Measurements from ENCODE around the gene ENPP4.
"Not testable (repeated sequence)": the region's sequence is repeated elsewhere in the genome, so short reads cannot be mapped to it uniquely, and the experiment has no call there.

Gene ENPP4

DNA sequence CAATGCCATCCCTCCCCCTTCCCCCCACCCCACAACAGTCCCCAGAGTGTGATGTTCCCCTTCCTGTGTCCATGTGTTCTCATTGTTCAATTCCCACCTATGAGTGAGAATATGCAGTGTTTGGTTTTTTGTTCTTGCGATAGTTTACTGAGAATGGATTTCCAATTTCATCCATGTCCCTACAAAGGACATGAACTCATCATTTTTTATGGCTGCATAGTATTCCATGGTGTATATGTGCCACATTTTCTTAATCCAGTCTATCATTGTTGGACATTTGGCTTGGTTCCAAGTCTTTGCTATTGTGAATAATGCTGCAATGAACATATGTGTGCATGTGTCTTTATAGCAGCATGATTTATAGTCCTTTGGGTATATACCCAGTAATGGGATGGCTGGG lies 1.5 kb downstream of the ENPP4 start:
- DNase-seq (ENCODE audit: low read depth), result not testable (repeated sequence)

DNA sequence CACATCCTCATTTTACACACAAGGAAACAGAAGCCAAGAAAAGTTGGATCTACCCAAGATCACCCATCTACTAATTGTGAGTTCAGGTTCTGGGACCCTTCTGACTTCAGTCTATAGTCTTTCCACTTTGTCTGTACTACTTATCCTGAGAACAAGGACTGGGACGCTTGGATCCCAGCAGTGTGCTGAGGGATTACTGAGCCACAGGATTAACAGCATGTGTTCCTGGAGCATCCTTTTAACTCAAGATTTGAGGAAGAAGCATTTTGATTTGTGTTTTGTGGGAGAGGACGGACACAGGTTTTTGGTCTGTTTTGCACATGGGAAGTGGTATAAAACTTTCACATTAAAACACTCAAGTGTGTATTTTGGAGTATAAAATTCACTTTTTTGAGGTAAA lies 4.4 kb downstream of the ENPP4 start:
- DNase-seq (ENCODE audit: low read depth), result no peak

DNA sequence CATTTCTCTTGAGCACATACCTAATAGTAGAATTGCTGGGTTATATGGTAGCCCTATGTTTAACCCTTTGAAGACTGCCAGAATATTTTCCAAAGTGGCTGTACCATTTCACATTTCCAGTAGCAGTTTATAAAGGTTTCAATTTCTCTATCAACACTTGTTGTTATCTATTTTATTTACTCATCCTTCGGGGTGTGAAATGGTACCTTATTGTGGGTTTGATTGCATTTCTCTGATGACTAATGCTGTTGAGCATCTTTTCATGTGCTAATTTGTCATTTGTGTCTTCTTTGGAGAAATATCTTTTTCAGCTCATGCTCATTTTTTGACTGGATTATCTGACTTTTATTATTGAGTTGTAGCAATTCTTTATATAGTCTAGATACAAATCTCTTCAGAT lies 5.4 kb downstream of the ENPP4 start:
- no peak for DNase-seq (ENCODE audit: low read depth)

DNA sequence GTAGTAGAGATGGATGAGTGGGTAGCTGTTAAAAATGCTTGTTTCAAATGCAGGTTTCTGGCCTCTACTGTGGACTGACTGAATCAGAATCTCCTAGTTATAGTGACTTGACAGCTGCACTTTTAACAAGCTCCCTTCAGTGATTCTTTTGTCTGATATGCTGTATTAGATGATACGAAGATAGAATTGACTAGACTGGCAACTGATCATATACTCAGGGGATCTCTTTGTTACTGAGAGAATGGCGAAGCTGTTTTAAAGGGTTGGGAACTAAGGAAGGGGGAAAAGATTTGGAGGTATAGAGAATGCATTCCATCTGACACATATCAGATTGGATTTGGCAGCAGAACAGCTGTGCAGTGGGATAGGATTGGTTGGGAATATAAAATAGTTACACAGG lies 7.0 kb downstream of the ENPP4 start:
- DNase-seq (ENCODE audit: low read depth), result no peak

DNA sequence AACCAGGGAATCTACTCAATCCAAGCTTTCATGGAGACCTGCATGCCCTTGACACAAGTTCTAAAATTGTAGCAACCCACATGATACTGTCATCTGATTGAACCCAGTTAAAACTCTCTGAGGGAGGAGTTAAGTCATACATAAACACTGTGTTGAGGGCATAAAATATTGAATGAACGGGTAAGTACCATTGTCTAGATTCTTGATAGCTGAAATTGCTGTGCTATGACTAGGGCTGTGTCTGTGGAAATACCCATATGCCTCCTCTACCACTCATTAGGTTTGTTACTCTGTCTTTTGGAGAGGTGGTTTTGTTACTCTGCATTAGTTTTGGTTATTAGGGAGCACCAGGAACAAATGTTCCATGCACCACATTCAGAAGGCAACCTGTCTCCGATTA lies 7.6 kb downstream of the ENPP4 start:
- DNase-seq (ENCODE audit: low read depth), result no peak

DNA sequence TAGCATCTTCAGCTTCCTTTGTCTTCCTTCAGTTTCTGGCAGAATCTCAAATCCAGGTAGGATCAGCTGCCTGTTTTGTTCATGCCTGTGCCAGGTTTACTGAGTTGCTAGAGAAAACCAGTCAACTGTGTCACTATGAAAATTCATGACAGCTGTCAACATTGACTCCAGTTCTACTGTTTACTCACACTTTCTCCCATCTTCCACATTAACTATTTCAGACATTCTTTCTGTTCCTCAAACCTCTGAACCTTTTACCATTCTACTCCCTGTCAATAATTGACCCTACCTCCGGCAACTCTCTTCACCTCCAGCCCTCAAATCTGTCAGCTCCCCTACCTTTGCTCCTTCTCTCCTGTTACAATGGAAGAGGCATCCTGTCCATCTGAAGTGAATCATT lies 8.5 kb downstream of the ENPP4 start:
- no peak for DNase-seq (ENCODE audit: low read depth)

DNA sequence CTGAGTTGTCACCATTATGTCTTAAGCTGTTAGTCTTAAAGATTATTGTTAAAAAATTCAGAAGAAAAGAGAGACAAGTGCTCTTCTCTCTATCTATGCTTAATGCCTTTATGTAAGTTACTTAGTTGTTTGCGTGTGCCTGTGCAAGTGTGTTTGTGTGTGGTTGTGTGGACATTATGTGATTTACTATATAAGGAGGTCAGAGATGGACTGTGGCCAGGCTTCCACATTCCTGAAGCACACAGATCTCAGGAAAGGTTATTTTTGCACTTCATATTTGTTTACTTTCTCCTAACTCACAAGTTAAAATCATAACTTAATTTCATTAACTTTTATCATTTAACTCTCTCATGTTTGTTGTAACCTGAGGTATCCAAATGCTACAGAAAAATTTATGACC lies 14.5 kb downstream of the ENPP4 start:
- DNase-seq (ENCODE audit: low read depth), result no peak

DNA sequence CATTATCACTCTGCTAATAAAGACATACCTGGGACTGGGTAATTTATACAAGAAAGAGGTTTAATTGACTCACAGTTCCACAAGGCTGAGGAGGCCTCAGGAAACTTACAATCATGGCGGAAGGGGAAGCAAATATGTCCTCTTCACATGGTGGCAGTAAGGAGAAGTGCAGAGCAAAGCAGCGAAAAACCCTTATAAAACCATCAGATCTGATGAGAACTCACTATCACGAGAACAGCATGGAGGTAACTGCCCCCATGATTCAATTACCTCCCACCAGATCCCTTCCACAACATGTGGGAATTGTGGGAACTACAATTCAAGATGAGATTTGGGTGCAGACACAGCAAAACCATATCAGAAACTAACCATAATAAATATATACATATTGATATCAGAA lies 19.3 kb downstream of the ENPP4 start:
- DNase-seq (ENCODE audit: low read depth), result not testable (repeated sequence)

DNA sequence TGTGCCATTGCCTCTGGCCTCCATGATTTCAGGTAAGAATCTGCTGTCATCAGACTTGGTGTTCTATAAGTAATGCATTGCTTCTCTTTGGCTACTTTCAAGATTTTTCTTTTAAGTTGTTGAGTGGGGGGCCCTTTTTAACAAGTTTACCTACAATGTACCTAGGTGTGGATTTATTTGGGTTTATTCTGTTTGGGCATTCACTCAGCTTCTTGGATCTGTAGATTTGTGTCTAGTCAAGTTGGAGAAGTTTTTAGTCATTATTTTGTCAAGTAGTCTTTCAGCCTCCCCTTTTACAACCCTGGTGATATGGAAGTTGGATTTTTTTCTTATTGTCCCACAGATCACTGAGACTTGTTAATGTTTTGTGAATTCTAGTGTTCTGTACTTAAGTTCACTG lies 26.9 kb downstream of the ENPP4 start:
- no peak for DNase-seq (ENCODE audit: low read depth)

DNA sequence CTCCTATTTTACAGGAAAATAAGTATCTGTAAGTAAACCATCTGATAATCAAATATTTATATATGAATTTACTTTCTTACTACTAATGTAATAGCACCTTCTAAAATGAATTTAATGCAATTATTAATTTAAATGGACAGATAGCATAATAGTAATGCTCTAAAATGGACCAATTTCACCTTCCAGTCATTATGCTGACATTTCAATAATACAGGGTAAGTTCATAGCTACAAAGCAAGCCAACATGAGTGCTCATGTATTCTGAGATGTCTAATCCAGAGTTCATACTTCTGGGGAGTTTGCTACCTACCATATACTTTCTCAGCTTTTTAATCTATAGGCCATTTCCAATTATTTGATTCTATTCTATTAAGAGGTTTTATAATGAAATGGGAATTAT lies 29.4 kb downstream of the ENPP4 start:
- DNase-seq (ENCODE audit: low read depth), result no peak

DNA sequence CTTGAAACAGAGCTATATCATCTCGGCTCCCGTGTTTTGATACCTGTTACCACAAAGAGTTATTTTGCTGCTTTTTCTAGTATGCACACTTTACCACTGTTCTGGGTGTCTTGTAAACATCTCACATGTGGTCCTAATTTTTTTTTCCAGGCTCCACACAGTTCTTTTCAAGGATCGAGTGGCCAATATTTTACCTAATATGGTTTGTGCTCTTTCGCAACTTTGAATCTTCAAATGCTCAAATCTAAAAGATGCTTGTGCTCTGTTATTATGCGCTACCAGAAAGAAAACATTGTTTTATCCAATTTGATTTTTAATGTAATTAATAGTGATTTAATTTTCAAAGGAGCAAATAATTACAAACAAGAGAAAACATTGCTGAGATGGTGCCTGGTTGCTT lies 30.3 kb downstream of the ENPP4 start:
- DNase-seq (ENCODE audit: low read depth), result no peak

DNA sequence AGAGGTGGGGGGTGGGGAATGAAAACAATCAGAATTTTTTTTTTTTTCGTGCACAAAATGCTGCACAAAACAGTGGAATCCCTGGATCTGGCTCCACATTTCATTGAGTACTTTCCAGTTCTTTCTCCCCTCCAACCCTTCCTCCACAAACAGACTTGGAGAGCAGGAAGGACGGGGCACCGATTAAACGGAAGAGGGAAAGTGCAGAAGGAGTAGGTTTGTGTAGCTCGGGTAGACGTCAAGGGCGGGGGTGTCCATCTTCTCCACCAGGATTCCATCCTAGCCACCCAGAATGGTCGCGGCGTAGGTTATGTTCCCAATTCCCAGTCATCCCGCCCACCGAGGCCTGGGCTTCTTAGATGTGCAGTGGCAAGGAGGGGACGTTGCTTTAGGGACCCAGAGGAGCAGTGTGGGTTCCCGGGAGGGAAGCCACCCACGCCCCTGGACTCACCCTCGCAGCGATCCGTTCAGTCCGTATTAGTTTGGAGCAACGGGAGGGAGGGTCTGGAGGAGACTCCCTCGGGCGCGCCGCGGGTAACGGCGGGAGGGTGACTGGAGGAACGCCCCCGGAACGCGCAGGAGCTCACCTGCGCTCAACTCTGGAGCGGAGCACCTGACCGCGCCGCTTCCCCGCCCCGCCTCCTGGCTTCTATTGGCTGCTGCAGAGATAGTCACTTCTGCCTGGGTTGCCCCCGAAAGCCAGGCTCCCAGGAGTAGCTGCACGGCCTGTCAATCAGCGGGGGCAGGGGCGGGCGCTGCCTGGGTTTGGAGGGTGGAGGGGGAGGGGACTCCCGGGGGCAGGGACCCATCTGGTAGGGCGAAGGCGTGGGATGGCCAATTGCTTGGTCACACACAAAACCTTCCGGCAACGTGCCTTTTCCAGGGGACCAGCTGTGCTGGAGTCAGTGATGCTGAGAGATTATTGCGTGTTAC lies 40.8 kb downstream of the ENPP4 start, which contains the start of gene ENPP5:
ENPP5 (minus strand) TSS at position 624 of the 933 bp plus-strand sequence. CDS start 2,718 bp downstream, outside the sequence.
- DNase-seq (ENCODE audit: low read depth), result peak; percentile 55

DNA sequence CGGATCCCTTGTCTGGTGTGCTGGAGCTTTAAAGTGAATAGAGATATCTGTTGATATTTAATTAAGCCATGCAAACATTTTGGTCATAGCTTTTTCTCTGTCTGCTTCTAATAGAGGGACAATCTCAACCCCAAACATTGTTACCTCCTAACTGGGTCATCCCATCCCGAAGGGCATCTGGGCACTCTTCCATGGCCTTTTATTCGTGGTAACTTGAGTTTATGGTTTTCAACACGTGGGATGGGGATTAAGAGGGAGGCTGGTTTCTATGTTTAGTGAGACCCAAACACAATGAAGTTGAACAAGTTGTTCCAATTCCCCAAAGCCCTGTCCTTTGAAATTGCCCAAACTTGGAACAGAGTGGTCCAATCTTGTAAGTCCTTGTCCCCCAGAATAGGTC lies 42.4 kb downstream of the ENPP4 start:
- no peak for DNase-seq (ENCODE audit: low read depth)

DNA sequence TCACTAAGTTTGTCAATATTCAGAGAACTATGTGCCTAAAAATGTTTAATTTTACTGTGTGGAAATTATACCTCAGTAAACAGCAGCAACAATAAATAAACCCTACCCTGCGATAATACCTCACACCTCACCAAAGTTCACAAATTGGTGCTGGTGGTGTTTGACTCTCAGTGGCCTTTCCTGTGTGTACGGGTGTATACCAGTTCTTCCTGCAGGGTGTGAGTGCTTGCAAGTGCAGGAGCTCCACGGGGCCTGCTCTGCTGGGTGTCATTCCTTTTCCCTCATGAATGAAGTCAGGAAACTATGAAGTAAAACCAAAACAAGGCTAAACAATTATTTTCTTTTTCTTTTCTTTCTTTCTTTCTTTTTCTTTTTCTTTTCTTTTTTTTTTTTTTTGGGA lies 45.1 kb downstream of the ENPP4 start:
- DNase-seq (ENCODE audit: low read depth), result no peak

DNA sequence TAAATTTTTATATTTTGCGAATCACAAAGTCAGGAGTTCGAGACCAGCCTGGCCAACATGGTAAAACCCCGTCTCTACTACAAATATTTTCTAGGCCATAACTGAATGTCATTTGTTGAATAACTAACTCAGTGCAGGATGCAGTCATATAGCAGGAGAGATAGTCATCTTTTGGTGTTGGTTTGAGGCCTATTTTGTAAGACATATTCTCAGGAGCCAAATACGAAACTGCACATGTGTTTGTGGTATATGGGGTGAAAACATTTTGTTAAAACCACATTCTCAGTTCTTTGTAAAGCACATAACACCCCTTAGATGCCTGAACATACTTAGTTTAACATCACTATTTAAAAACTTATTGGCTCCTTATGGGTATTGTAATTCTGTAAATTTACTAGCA lies 45.7 kb downstream of the ENPP4 start:
- DNase-seq (ENCODE audit: low read depth), result no peak

DNA sequence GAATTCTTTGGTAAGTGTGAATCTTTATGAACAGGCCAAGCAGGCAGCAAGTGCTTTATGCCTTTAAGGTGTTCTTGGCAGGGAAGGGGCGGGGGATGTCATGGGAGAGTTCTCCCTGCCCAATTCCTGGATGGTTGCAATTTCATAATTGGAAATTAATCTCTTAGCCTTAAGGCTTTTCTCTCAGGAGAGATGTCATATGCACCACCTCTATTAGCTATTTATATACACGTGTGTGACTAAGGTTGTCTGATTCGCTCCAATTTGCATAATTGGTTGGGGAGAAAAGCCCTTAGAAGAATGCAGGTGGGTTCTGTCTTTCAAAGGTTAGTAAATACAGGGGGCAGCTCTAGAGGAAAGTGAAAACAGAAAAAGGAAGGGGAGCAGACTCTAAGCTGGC lies 46.2 kb downstream of the ENPP4 start:
- DNase-seq (ENCODE audit: low read depth), result no peak

DNA sequence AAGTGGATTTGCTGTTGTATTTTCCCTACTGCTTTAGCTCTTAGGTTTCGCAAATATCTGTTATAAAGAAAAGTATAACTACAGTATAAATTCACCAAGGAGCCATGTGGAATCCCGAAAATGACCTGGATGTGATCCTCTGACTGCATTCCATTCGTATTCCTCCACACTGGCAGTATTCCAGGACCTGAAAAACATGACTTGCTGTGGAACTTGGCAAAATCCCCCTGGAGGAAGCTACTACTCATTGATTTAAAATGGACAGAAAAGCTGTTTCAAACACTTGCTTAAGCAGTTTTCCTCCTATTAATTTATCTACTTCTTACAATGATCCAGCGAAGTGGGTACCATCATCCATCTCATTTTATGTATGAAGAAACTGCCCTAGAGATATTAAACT lies 54.3 kb downstream of the ENPP4 start:
- no peak for DNase-seq (ENCODE audit: low read depth)

DNA sequence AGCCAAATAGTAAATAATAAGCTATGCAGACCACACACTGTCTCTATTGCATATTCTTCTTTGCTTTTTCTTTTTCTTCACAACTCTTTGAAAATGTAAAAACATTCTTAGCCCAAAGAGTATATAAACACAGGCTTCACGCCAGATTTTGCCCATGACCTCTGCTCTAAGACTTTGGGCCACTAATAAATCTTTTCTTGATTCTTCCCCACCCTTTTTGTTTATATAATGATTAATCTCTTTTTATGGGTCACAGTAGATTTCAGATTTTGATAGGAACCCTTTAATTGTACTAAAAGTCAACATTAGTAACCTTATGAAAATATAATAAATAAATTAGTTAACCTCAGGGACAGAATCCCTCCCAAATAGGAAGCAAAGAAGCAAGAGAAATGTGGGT lies 56.8 kb downstream of the ENPP4 start:
- DNase-seq (ENCODE audit: low read depth), result no peak

DNA sequence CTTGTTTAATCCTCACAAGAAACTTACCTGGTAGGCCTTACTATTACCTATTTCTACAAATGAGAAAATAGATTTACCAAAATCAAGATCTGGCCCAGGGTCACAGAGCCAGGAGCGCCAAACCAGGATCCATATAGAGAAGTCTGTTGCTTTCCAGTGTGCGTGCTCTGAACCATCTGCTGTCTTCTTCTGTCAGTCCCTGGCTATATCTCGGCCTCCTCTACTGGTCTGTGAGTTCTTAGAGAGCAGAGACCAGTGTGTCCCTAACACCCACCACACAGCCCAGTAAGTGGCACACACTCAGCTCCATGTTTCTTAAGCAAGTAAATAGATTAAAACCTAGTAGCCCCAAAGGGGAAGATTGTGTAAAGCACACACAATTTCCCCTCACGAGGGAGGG lies 59.9 kb downstream of the ENPP4 start:
- DNase-seq (ENCODE audit: low read depth), result no peak

DNA sequence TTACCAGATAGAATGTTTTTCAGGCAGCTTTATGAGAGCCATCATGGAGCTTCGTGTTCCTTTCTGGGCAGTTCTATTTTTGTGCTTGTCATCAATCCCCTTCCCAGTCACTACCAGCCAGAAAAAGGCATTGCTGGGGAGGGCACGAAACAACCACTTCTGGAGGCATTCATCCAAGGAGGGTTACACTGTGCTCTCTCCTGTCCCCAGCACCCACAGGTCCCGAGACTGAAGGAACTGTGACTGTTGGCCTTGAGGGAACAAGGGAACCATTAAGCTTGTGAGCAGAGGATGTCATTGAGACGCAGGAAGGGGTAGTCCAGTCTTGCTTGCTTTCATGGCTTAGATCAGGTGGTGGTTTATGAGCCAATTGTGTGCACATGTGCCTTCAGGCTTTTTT lies 61.1 kb downstream of the ENPP4 start:
- no peak for DNase-seq (ENCODE audit: low read depth)

DNA sequence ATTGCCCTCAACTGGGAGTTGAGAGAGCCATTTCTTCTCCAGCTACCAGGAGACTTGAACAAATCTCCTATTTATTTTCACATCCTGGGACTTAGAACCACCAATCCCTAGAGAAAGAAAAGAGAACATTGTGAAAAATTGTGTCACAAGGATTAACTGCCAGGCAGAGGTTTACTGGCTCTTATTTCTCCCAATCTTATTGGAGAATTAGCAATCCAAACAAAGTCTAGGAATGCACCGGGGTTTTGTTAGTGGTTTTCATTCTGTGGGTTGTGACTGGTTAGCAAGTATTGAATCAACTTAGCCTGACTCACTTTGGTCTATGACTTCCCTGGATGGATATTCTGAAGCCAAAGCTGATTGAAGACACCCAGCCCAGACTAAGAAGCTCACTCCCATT lies 62.2 kb downstream of the ENPP4 start:
- no peak for DNase-seq (ENCODE audit: low read depth)

All from activated T-helper 1 cell treated with Interleukin-2 at 50 U/mL for 16 hours (primary cell).